Skin of body (tissue), 2 donors: ENCODE data around the gene GPRC5C. TPM values are rescaled to one million over a fixed set of nuclear protein-coding genes. Genes with fewer than 3 reads are reported as not detected.
A peak's percentile ranks its signal among the peaks of the same experiment; 100 is the strongest.

Experiments used
- DNase-seq: peaks from one replicate; lab custom pipeline; 2025; lab: John Stamatoyannopoulos, UW
- total RNA-seq: library from RNA; depleted of rRNA; stranded (reverse); fragments of >200 nt; gene quantifications from one replicate; pipeline ENCODE4 v1.2.3, GENCODE V29; 2014

GPRC5C gene
- total RNA-seq, 1 donor from 2014 or later: 15.4 TPM

DNA sequence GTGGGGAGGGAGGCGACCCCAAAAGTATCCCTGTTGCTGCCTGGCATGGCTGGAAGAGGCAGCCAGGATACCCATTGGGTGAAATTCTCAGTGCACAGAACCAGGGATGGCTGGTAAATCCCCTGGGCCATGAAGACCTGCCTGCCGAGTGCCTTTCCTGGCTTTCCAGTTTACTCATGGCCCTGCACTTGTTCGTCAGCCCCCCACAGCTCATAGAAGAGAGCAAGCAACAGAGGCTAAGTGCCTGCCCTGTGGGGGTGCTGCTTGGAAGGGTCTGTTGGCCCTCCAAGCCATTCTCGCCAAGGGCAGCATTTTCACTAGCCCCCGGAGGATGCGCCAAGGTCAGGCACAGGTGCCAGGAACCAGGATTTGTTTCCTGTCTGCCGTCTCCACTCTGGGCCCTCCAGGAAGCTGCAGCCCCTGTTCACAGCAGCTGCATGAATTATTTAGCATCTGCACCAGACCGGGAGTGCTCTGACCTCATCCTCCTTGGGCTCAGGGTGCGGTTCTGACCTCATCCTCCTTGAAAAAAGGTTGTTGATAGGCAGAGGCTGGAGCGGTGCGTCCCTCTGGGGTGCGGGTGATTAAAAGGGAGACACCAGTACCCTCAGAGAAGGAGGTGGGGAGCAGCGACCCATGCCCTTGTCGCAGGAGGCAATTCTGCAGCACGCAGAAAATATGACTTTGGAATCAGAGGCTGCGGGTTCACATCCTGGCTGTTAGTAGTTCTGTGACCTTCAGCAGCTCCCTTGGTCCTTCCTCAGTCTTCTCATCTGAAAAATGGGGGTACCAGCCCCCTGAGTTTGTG lies 20.3 kb downstream of the GPRC5C start:
- no peak for DNase-seq

GRCh38 chr17:74452841-74453661 lies 21.2 kb downstream of the GPRC5C start:
- no peak for DNase-seq

DNA sequence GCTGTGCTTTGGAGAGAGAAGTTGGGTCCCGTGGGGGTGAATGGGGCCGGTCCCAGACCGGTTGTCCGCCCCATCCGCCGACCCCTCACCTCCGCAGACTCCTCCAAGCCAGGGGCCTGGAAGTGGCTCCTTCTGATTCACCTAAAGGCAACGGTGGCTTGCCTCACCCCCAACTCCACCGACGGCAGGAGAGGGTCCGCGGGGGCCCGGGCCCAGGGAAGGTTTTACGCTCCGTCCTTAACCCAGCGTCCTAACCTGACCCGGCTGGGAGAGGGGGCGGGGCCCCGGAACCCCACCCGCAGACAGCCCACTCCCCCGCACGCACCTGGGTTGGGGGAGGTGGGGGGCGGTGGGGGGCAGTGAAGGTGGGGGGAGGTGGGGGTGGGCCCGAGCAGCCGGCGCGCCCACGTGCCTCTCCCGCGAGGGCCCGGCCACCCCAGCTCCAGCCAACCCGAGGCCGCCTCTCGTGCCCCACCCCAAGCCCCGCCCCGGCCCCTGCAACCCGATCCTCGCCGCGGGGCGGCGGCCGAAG lies 21.8 kb downstream of the GPRC5C start:
- DNase-seq: no peak

GRCh38 chr17:74454197-74455024 lies 22.5 kb downstream of the GPRC5C start:
- DNase-seq: peak; percentile 80

DNA sequence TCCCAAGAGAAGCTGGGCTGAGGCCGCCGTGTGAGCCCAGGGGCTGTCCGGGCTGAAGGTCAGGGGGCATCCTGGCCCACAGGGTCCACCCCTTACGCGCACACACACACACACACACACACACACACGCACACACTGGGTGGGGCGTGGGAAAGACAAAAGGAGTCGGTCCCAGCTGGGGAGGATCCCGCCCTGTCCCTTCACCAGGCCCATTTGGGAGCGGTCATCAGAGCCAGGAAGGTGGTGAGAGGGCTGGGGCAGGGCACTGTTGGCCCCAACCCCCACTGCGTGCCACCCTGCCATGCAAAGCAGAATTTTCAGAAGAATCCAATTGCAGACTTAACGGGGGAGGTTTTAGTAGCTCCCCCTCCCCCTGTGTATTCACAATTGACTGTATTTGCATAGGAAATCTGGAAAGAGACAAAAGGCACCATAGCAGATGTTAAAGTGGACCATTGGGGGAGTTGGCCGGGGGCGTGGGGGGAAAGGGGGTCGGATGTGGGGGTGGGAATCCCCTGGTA lies 23.2 kb downstream of the GPRC5C start:
- DNase-seq: no peak

- DNase-seq: no peak
Measured at GRCh38 chr17:74455821-74456220, 23.9 kb downstream of the GPRC5C start.

- DNase-seq: peak; percentile 45
Measured at GRCh38 chr17:74457146-74457819, 25.4 kb downstream of the GPRC5C start.

- DNase-seq: no peak
Measured at GRCh38 chr17:74457820-74458166, 25.9 kb downstream of the GPRC5C start.

DNA sequence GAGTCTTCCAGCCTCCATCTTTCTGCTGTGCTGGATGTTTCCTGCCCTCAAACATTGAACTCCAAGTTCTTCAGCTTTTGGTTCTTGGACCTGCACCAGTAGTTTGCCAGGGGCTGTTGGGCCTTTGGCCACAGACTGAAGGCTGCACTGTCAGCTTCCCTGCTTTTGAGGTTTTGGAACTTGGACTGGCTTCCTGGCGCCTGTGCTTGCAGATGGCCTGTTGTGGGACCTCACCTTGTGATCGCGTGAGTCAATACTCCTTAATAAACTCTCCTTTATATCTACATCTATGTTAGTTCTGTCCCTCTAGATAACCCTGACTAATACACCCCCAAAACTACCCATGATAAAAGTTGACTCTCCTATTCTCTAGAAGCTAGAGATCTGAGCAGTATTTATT lies 26.9 kb downstream of the GPRC5C start:
- DNase-seq: no peak

GRCh38 chr17:74459622-74460021 lies 27.7 kb downstream of the GPRC5C start:
- no peak for DNase-seq

- no peak for DNase-seq
Measured at GRCh38 chr17:74460241-74460640, 28.4 kb downstream of the GPRC5C start.

- DNase-seq: no peak
Measured at GRCh38 chr17:74460996-74461395, 29.1 kb downstream of the GPRC5C start.

DNA sequence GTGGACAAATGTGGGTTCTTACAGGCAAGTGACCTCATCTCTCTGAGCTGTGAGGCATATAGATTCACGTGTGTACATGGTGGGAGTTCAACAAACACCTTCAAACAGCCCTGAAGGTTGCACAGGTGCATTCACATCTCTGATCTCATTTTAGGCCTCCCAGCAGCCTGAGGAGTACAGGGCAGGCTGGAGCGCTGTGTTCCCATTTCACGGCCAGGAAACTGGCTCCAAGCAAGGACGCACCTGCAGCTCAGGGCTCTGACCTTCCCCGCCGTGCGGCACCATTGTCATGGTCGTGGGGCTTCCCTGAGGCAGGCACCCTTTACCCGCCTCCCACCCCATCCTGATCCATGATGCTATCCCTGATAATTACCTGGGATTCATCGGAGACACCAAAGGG lies 29.7 kb downstream of the GPRC5C start:
- no peak for DNase-seq

- no peak for DNase-seq
Measured at GRCh38 chr17:74464730-74465377, 33.0 kb downstream of the GPRC5C start.

- no peak for DNase-seq
Measured at GRCh38 chr17:74465378-74466110, 33.7 kb downstream of the GPRC5C start.

- no peak for DNase-seq
Measured at GRCh38 chr17:74466111-74466827, 34.4 kb downstream of the GPRC5C start, which contains the start of gene CD300A. CD300A (plus strand) TSS chr17:74466634; CDS start chr17:74466704, 70 bp downstream.

DNA sequence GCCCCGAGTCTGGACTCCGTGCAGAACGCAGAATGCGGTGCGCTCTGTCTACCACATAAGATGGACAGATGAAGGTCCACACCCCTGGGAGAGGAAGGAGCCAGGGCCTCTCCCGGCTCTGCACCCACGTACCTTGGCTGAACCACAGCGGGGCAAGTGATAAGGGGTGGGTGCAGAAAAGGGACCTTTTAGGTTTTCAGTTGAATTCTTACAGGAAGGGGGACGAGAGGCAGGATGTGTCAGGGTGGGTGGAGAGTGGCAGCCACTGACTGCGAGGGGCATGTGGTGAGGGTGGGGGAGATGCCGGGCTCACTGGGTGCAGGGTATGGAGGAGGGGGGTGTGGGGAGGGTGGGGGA lies 34.9 kb downstream of the GPRC5C start:
- DNase-seq: no peak

DNA sequence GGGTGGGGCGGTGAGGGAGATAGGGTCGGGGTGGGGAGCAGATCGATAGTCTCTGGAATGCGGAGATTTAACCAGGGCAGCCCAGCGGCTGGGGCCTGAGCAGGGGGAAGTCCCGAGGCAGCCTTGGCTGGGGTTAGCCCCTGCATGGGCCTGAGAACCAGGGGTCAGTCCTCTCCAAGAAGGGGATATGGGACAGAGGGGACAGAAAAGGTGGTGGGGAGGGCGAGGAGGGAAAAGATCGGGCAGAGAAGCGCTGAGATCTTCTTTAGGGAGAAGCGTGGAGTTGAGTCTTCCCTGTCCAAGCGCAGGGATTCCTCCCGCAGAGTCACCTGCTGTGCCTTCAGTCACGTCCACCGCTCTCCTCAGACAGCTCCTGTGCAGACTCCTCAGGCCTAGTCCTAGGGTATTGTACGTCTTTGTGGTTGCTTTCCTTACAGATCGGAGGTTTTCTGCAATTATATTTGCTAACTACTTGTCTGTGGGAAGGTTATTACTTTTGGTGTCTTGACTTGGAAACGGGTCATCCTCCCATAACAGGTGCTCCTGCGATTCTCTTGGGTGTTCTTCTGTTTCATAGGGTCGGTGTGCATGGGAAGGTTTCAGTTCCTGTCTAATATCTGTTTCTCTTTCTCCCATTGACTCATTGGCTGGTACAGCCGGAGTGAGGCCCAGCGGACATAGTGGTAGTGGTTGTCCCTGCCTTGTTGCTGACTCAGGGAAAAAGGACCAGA lies 35.5 kb downstream of the GPRC5C start:
- DNase-seq: no peak
